HL-60 (cell line): ENCODE measurements around the gene HOXB4.

Source experiments
- DNase-seq, 2 experiments: peaks; one replicate each; pipeline ENCODE4 v3.0.0-alpha.2; 2010 to 2020; ENCODE audit warnings: low read depth in 1 of 2, low spot score in 1 of 2
- H3K27ac ChIP-seq: fragments of 250-450 bp; sonication (Bioruptor Pico); replicated peaks from 2 replicates; pipeline ENCODE4 v1.5.1; 2020; ENCODE audit warnings: mild to moderate bottlenecking, moderate library complexity
- H3K27me3 ChIP-seq: fragments of 250-450 bp; sonication (Bioruptor Pico); 2 replicates; pipeline ENCODE4 v1.5.1; 2021; ENCODE audit warnings: mild to moderate bottlenecking, moderate library complexity; ENCODE audit not compliant: insufficient read depth, poor library complexity, severe bottlenecking
- H3K4me3 ChIP-seq: replicated peaks from 2 replicates; pipeline ENCODE4 v1.5.1; 2011; ENCODE audit warnings: mild to moderate bottlenecking, control low read depth, low read length; ENCODE audit not compliant: insufficient read depth
- GABPA ChIP-seq: IDR thresholded peaks from 2 replicates; pipeline ENCODE4 v1.6.1; 2012; ENCODE audit warnings: low read depth
- POLR2AphosphoS5 ChIP-seq: IDR thresholded peaks from 2 replicates; pipeline ENCODE4 v1.6.1; 2012; ENCODE audit warnings: low read depth
- SPI1 ChIP-seq: IDR thresholded peaks from 2 replicates; pipeline ENCODE4 v1.6.1; 2012; ENCODE audit warnings: low read depth, mild to moderate bottlenecking, borderline replicate concordance
- TF ChIP-seq, protein P1 (sequence below): IDR thresholded peaks from 2 replicates; pipeline ENCODE4 v1.6.1; 2012; ENCODE audit warnings: low read depth; ENCODE audit not compliant: insufficient replicate concordance
- TF ChIP-seq, protein P2 (sequence below): IDR thresholded peaks from one replicate; pipeline ENCODE4 v1.5.1; 2011; ENCODE audit warnings: low read length, control low read depth, inconsistent platforms; ENCODE audit not compliant: insufficient read depth

Gene HOXB4

DNA sequence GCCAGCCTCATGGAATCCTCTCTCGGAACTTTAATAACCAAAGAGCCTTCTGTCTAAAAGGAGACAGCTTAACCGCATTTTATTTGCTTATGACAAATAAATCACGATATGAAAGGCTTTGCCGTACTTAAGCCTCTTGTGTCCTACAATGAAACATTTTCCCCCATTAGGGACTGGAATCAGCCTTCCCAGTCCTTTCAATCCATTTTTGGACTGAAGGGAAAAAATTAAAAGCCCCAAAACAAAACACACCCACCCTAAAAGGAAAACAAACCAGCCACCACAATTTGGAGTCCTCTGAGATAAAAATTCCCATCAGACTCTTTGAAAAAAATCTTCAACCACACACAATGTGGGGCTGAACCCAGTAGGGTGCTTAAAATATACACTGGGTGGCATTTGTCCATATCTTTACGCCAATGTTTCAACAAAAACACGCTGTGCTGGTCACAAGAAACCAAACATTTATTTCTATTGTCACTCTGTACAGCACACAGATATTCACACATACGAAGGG lies 3.0 kb downstream of the HOXB4 start:
- H3K4me3 ChIP-seq: no peak overlapping the region
- peaks cover 87% of the 10 kb centered on the region for H3K27me3 ChIP-seq

DNA sequence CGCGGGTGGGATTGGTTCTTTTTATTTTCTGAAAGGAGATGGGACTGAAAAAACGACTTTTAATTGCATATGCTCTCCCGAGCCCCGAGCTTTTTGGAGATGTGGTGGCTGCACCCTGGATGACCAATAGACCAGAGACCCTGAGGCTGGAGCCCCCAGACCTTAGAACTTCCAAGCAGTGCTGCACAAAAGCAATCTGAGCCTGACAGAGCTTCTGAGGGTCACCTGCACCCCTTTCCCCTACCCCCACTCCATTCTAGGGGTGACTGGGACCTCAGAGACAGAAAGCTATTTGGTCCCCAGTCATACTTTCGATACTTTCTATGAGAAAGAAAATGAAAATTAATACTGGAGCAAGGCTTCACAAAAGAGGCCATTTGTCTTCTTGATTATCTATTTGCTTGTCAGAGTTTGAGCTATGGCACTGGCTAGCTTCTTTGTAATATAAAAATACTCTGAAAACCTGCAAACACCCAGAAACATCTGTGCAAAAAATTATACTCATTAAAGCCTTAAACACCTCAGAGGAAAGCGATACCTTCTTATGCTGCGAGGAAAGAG lies 3.6 kb downstream of the HOXB4 start:
- Histone ChIP-seq H3K27ac (no peak overlapping the region), H3K4me3 (no peak overlapping the region), H3K27me3 (peaks cover 87% of the 10 kb centered on the region)
- TF ChIP-seq, protein P1, sequence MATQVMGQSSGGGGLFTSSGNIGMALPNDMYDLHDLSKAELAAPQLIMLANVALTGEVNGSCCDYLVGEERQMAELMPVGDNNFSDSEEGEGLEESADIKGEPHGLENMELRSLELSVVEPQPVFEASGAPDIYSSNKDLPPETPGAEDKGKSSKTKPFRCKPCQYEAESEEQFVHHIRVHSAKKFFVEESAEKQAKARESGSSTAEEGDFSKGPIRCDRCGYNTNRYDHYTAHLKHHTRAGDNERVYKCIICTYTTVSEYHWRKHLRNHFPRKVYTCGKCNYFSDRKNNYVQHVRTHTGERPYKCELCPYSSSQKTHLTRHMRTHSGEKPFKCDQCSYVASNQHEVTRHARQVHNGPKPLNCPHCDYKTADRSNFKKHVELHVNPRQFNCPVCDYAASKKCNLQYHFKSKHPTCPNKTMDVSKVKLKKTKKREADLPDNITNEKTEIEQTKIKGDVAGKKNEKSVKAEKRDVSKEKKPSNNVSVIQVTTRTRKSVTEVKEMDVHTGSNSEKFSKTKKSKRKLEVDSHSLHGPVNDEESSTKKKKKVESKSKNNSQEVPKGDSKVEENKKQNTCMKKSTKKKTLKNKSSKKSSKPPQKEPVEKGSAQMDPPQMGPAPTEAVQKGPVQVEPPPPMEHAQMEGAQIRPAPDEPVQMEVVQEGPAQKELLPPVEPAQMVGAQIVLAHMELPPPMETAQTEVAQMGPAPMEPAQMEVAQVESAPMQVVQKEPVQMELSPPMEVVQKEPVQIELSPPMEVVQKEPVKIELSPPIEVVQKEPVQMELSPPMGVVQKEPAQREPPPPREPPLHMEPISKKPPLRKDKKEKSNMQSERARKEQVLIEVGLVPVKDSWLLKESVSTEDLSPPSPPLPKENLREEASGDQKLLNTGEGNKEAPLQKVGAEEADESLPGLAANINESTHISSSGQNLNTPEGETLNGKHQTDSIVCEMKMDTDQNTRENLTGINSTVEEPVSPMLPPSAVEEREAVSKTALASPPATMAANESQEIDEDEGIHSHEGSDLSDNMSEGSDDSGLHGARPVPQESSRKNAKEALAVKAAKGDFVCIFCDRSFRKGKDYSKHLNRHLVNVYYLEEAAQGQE: no peak
- TF ChIP-seq GABPA (no peak), POLR2AphosphoS5 (no peak), SPI1 (no peak)
- no peak for DNase-seq

More for the DNA sequence above, 3.0 kb downstream of the HOXB4 start:
- DNase-seq: no peak
- no peak for TF ChIP-seq GABPA
- TF ChIP-seq POLR2AphosphoS5: no peak
- TF ChIP-seq, protein P2, sequence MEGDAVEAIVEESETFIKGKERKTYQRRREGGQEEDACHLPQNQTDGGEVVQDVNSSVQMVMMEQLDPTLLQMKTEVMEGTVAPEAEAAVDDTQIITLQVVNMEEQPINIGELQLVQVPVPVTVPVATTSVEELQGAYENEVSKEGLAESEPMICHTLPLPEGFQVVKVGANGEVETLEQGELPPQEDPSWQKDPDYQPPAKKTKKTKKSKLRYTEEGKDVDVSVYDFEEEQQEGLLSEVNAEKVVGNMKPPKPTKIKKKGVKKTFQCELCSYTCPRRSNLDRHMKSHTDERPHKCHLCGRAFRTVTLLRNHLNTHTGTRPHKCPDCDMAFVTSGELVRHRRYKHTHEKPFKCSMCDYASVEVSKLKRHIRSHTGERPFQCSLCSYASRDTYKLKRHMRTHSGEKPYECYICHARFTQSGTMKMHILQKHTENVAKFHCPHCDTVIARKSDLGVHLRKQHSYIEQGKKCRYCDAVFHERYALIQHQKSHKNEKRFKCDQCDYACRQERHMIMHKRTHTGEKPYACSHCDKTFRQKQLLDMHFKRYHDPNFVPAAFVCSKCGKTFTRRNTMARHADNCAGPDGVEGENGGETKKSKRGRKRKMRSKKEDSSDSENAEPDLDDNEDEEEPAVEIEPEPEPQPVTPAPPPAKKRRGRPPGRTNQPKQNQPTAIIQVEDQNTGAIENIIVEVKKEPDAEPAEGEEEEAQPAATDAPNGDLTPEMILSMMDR: no peak
- TF ChIP-seq, protein P1: no peak
- no peak overlapping the region for H3K27ac ChIP-seq

DNA sequence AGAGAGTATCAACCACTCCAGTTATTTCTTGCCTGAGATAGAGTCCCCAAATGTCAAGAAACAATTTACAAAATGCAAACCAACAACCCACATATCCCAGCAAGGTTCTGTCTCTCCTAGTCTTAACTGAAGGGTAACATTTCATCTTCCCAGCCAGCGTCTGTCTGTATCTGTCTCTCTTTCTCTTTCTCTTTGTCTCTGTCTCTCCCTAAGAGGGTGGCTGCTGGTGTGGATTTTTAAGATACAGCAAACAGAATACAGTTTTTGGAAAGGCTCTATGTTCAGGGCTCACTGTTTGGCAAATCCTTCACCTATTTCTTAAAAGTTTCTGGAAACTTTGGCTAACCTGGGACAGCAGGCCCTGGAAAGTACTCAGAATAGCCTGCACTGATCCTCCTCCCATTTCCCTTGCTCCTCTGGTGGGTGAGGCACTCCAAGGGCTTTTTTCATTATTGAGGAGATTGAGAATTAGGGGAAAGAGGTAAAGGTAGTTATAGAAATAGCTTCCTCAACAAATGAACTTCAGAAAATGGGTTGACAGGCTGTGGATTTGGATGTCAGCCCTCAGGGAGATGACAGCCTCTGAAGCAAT lies 6.2 kb downstream of the HOXB4 start:
- peaks cover 84% of the 10 kb centered on the region for H3K27me3 ChIP-seq
- DNase-seq: no peak
- TF ChIP-seq SPI1: no peak
- TF ChIP-seq POLR2AphosphoS5: no peak
- TF ChIP-seq, protein P1: no peak
- TF ChIP-seq, protein P2: no peak
- no peak for TF ChIP-seq GABPA
- H3K4me3 ChIP-seq: no peak overlapping the region
- H3K27ac ChIP-seq: no peak overlapping the region
